ENCODE results near the gene ZNF593.

ZNF593 gene

GRCh38 chr1:26160527-26161414 is 8.9 kb upstream of the ZNF593 start:
- ATAC-seq, result no peak
- Mint-ChIP-seq H3K4me1 (peaks cover 15% of the 10 kb centered on the region), H3K4me3 (peak overlapping the region; percentile 43), H3K9me3 (no peaks in the 10 kb centered on the region), H3K27ac (no peak overlapping the region), H3K36me3 (no peaks in the 10 kb centered on the region)
- DNase-seq (ENCODE audit: low spot score in 2 of 2), result no peak

GRCh38 chr1:26161415-26162219 is 8.1 kb upstream of the ZNF593 start:
- Mint-ChIP-seq H3K4me3 (peak overlapping the region; percentile 43), H3K9me3 (no peaks in the 10 kb centered on the region), H3K4me1 (peaks cover 17% of the 10 kb centered on the region), H3K36me3 (no peaks in the 10 kb centered on the region), H3K27ac (no peak overlapping the region)
- peak; percentile 50 for ATAC-seq
- DNase-seq (ENCODE audit: low spot score in 2 of 2), result no peak

- no peaks in the 10 kb centered on the region for H3K9me3 Mint-ChIP-seq
- H3K27ac Mint-ChIP-seq, result no peak overlapping the region
- H3K4me3 Mint-ChIP-seq, result peak overlapping the region; percentile 43
- no peak for DNase-seq (ENCODE audit: low spot score in 2 of 2)
- peaks cover 22% of the 10 kb centered on the region for H3K4me1 Mint-ChIP-seq
- H3K36me3 Mint-ChIP-seq, result no peaks in the 10 kb centered on the region
- ATAC-seq, result no peak
Observed at GRCh38 chr1:26162220-26162709, 7.4 kb upstream of the ZNF593 start.

- Mint-ChIP-seq H3K4me1 (peaks cover 22% of the 10 kb centered on the region), H3K27ac (no peak overlapping the region), H3K36me3 (no peaks in the 10 kb centered on the region), H3K4me3 (peak overlapping the region; percentile 51), H3K9me3 (no peaks in the 10 kb centered on the region)
- DNase-seq (ENCODE audit: low spot score in 2 of 2), result no peak
- no peak for ATAC-seq
Observed at GRCh38 chr1:26163684-26164035, 6.0 kb upstream of the ZNF593 start.

GRCh38 chr1:26164036-26164860 is 5.5 kb upstream of the ZNF593 start:
- peak overlapping the region; percentile 51 for H3K4me3 Mint-ChIP-seq

GRCh38 chr1:26164861-26165842 is 4.6 kb upstream of the ZNF593 start:
- Mint-ChIP-seq H3K4me1 (peaks cover 23% of the 10 kb centered on the region), H3K36me3 (no peaks in the 10 kb centered on the region), H3K9me3 (no peaks in the 10 kb centered on the region), H3K4me3 (peak overlapping the region; percentile 51), H3K27ac (no peak overlapping the region)
- ATAC-seq (no peak), DNase-seq (ENCODE audit: low spot score in 2 of 2) (no peak)

More at GRCh38 chr1:26164036-26164860, 5.5 kb upstream of the ZNF593 start:
- ATAC-seq (peak; percentile 69), DNase-seq (ENCODE audit: low spot score in 2 of 2) (peak; percentile 60 to 81)
- Mint-ChIP-seq H3K4me1 (peaks cover 22% of the 10 kb centered on the region), H3K36me3 (no peaks in the 10 kb centered on the region), H3K27ac (no peak overlapping the region), H3K9me3 (no peaks in the 10 kb centered on the region)

GRCh38 chr1:26166719-26167281 is 2.9 kb upstream of the ZNF593 start:
- Mint-ChIP-seq H3K4me3 (no peak overlapping the region), H3K9me3 (no peaks in the 10 kb centered on the region), H3K27ac (no peak overlapping the region), H3K4me1 (peaks cover 36% of the 10 kb centered on the region), H3K36me3 (no peaks in the 10 kb centered on the region)
- ATAC-seq, result no peak
- DNase-seq (ENCODE audit: low spot score in 2 of 2), result no peak

- H3K9me3 Mint-ChIP-seq, result no peaks in the 10 kb centered on the region
- no peaks in the 10 kb centered on the region for H3K36me3 Mint-ChIP-seq
- H3K27ac Mint-ChIP-seq, result peak within 1 kb of the TSS; percentile 90
- H3K4me1 Mint-ChIP-seq, result peaks cover 31% of the 10 kb centered on the region
- ATAC-seq (no peak), DNase-seq (ENCODE audit: low spot score in 2 of 2) (no peak)
- peak within 1 kb of the TSS; percentile 84 for H3K4me3 Mint-ChIP-seq
Observed at GRCh38 chr1:26168410-26169197, 1.1 kb upstream of the ZNF593 start, which contains the start of gene C1orf232. Gene C1orf232, minus strand, starts transcription at chr1:26168963. Its CDS starts 464 bp downstream, at chr1:26168499.

- Mint-ChIP-seq H3K4me1 (peaks cover 31% of the 10 kb centered on the region), H3K27ac (peak overlapping the region; percentile 90), H3K9me3 (no peaks in the 10 kb centered on the region), H3K36me3 (no peaks in the 10 kb centered on the region), H3K4me3 (peak overlapping the region; percentile 84)
- ATAC-seq (no peak), DNase-seq (ENCODE audit: low spot score in 2 of 2) (no peak)
Observed at GRCh38 chr1:26169198-26169554, 532 bp upstream of the ZNF593 start.

GRCh38 chr1:26170472-26170821 is 739 bp downstream of the ZNF593 start:
- Mint-ChIP-seq H3K4me3 (peak overlapping the region; percentile 84), H3K27ac (peak overlapping the region; percentile 90), H3K9me3 (no peaks in the 10 kb centered on the region), H3K36me3 (no peaks in the 10 kb centered on the region), H3K4me1 (peaks cover 22% of the 10 kb centered on the region)
- no peak for DNase-seq (ENCODE audit: low spot score in 2 of 2)
- no peak for ATAC-seq

GRCh38 chr1:26171084-26172072 is 1.7 kb downstream of the ZNF593 start, which contains the start of gene ZNF593OS:
Gene ZNF593OS, minus strand, starts transcription at chr1:26171832. Its CDS starts 171 bp downstream, at chr1:26171661.
- Mint-ChIP-seq H3K4me3 (peak within 1 kb of the TSS; percentile 84), H3K27ac (peak within 1 kb of the TSS; percentile 90), H3K36me3 (no peaks in the 10 kb centered on the region), H3K9me3 (no peaks in the 10 kb centered on the region), H3K4me1 (peaks cover 22% of the 10 kb centered on the region)
- DNase-seq (ENCODE audit: low spot score in 2 of 2) (no peak), ATAC-seq (no peak)

GRCh38 chr1:26175346-26175745 is 5.6 kb downstream of the ZNF593 start:
- no peaks in the 10 kb centered on the region for H3K9me3 Mint-ChIP-seq
- no peak for DNase-seq (ENCODE audit: low spot score in 2 of 2)
- ATAC-seq, result no peak
- no peak overlapping the region for H3K4me3 Mint-ChIP-seq
- no peaks in the 10 kb centered on the region for H3K36me3 Mint-ChIP-seq
- peaks cover 11% of the 10 kb centered on the region for H3K4me1 Mint-ChIP-seq
- H3K27ac Mint-ChIP-seq, result no peak overlapping the region
